Stimulated activated CD4-positive, alpha-beta T cell treated with anti-CD3 and anti-CD28 coated beads, Interleukin-1b, Interleukin-23, amount 100 ng/mL, for 1 hour (primary cell): ENCODE measurements around the gene SPPL2C.

Source experiments
- DNase-seq, 2 donors: peaks; one replicate each; pipeline ENCODE4 v3.0.0-alpha.2; 2020; ENCODE audit warnings: low read depth in 2 of 2

SPPL2C gene

GRCh38 chr17:45844695-45845375 lies at the start of gene SPPL2C:
Gene SPPL2C, plus strand, starts transcription at chr17:45844881. Its CDS starts 26 bp downstream, at chr17:45844907.
- DNase-seq, result no peak

- no peak for DNase-seq
Observed at GRCh38 chr17:45800816-45801215, 43.9 kb upstream of the SPPL2C start.

- no peak for DNase-seq
Observed at GRCh38 chr17:45801421-45801820, 43.3 kb upstream of the SPPL2C start.

GRCh38 chr17:45808845-45809244 lies 35.8 kb upstream of the SPPL2C start:
- no peak for DNase-seq

- no peak for DNase-seq
Observed at GRCh38 chr17:45809499-45809898, 35.2 kb upstream of the SPPL2C start.

GRCh38 chr17:45812102-45812501 lies 32.6 kb upstream of the SPPL2C start:
- no peak for DNase-seq

- no peak for DNase-seq
Observed at GRCh38 chr17:45813048-45813725, 31.5 kb upstream of the SPPL2C start.

- no peak for DNase-seq
Observed at GRCh38 chr17:45814622-45815606, 29.8 kb upstream of the SPPL2C start.

- DNase-seq, result no peak
Observed at GRCh38 chr17:45815752-45816151, 28.9 kb upstream of the SPPL2C start.

- DNase-seq, result no peak
Observed at GRCh38 chr17:45818041-45818440, 26.6 kb upstream of the SPPL2C start.

GRCh38 chr17:45818699-45819098 lies 26.0 kb upstream of the SPPL2C start:
- no peak for DNase-seq

GRCh38 chr17:45819632-45820031 lies 25.0 kb upstream of the SPPL2C start:
- DNase-seq, result no peak

- no peak for DNase-seq
Observed at GRCh38 chr17:45820052-45820780, 24.5 kb upstream of the SPPL2C start.

- no peak for DNase-seq
Observed at GRCh38 chr17:45821147-45821546, 23.5 kb upstream of the SPPL2C start.

- no peak for DNase-seq
Observed at GRCh38 chr17:45823598-45823997, 21.1 kb upstream of the SPPL2C start.

GRCh38 chr17:45824475-45824874 lies 20.2 kb upstream of the SPPL2C start:
- DNase-seq, result no peak

- no peak for DNase-seq
Observed at GRCh38 chr17:45824901-45825492, 19.7 kb upstream of the SPPL2C start.

GRCh38 chr17:45825792-45826191 lies 18.9 kb upstream of the SPPL2C start:
- no peak for DNase-seq

- DNase-seq, result no peak
Observed at GRCh38 chr17:45826919-45827588, 17.6 kb upstream of the SPPL2C start.

- no peak for DNase-seq
Observed at GRCh38 chr17:45828171-45828570, 16.5 kb upstream of the SPPL2C start.
